CD4-positive, alpha-beta T cell (primary cell): Measurements from ENCODE around the gene ALK. TPM values are rescaled to one million over a fixed set of nuclear protein-coding genes. Genes with fewer than 3 reads are reported as not detected.

ENCODE experiments used
- ATAC-seq: fragments of 200-7000 bp; cut with Tn5 transposase; one replicate; pipeline ENCODE4 v1.10.0; 2022; ENCODE audit warnings: mild to moderate bottlenecking; ENCODE audit not compliant: poor library complexity
- CTCF ChIA-PET: fragments of 350-600 bp; sonication (Branson Sonifier 250); formaldehyde crosslinking; loops from one replicate; lab custom pipeline; 2021; ENCODE audit warnings: antibody characterized with exemption, inconsistent platforms; lab: Charles Lee
- POLR2A ChIA-PET: fragments of 350-600 bp; sonication (Branson Sonifier 250); formaldehyde crosslinking; loops from one replicate; lab custom pipeline; 2021; ENCODE audit warnings: antibody characterized with exemption, inconsistent platforms; lab: Charles Lee
- DNase-seq, 14 experiments: peaks; one replicate each; pipeline ENCODE4 v3.0.0-alpha.2; 2013 to 2020; ENCODE audit warnings: mixed read lengths in 2 of 14
- H3K27ac ChIP-seq, 2 donors: one replicate each; pipeline versions ENCODE4 v1.5.1 to v1.7.0; 2013; ENCODE audit warnings: low read length in 2 of 2, low read depth in 1 of 2, mild to moderate bottlenecking in 1 of 2
- H3K27me3 ChIP-seq, 2 experiments: 1 replicate in 1 of 2; 2 replicates in 1 of 2; pipeline versions ENCODE4 v1.6.1 to v1.7.0; 2013; ENCODE audit warnings: low read length in 2 of 2, control low read depth in 1 of 2, mild to moderate bottlenecking in 1 of 2, moderate library complexity in 1 of 2; ENCODE audit not compliant: insufficient read depth in 2 of 2, control insufficient read depth in 1 of 2
- H3K36me3 ChIP-seq: one replicate; pipeline ENCODE4 v1.6.1; 2013; ENCODE audit warnings: low read length, control low read depth; ENCODE audit not compliant: insufficient read depth
- H3K4me1 ChIP-seq: one replicate; pipeline ENCODE4 v1.6.1; 2013; ENCODE audit warnings: low read length, control low read depth; ENCODE audit not compliant: insufficient read depth
- H3K4me3 ChIP-seq: one replicate; pipeline ENCODE4 v1.5.1; 2013; ENCODE audit warnings: mild to moderate bottlenecking, low read length, moderate library complexity
- H3K9me3 ChIP-seq, 2 experiments: 1 replicate in 1 of 2; 2 replicates in 1 of 2; pipeline versions ENCODE4 v1.6.1 to v1.7.0; 2013; ENCODE audit warnings: low read length in 2 of 2, mild to moderate bottlenecking in 2 of 2, control low read depth in 1 of 2, moderate library complexity in 1 of 2; ENCODE audit not compliant: control insufficient read depth in 1 of 2, insufficient read depth in 1 of 2
- H3K27ac Mint-ChIP-seq: one replicate; pipeline ENCODE4 v1.8.0; 2020; ENCODE audit warnings: mixed read lengths
- H3K27me3 Mint-ChIP-seq: one replicate; pipeline ENCODE4 v1.8.0; 2021; ENCODE audit warnings: mixed read lengths
- H3K36me3 Mint-ChIP-seq: one replicate; pipeline ENCODE4 v1.8.0; 2021; ENCODE audit warnings: low read depth, mixed read lengths
- H3K4me1 Mint-ChIP-seq: one replicate; pipeline ENCODE4 v1.8.0; 2021; ENCODE audit warnings: low read depth, mixed read lengths
- H3K4me3 Mint-ChIP-seq: one replicate; pipeline ENCODE4 v1.8.0; 2020; ENCODE audit warnings: mild to moderate bottlenecking, mixed read lengths
- H3K9me3 Mint-ChIP-seq: one replicate; pipeline ENCODE4 v1.8.0; 2020; ENCODE audit warnings: mixed read lengths
- intact Hi-C, 2 experiments: fragments of 100-400 bp; cut with DNase I in 1 of 2; cut with micrococcal nuclease in 1 of 2; formaldehyde crosslinking; loops; one replicate each; pipeline versions ENCODE4 v1.15.1 to v1.9.0; 2023 to 2025; cut with DNase I, micrococcal nuclease
- total RNA-seq, 174 experiments: library from RNA in 2 of 174; stranded (reverse) in 2 of 174; gene quantifications; one replicate each; pipeline ENCODE4 v1.2.3 and lab custom pipeline; 2021 to 2026
- TF ChIP-seq, protein P1 (sequence below): fragments of 200-600 bp; IDR thresholded peaks from one replicate; pipeline ENCODE4 v1.8.0; 2022; ENCODE audit warnings: antibody characterized with exemption, mild to moderate bottlenecking

Gene ALK
- total RNA-seq, 2 experiments from 2014 or later: not detected

DNA sequence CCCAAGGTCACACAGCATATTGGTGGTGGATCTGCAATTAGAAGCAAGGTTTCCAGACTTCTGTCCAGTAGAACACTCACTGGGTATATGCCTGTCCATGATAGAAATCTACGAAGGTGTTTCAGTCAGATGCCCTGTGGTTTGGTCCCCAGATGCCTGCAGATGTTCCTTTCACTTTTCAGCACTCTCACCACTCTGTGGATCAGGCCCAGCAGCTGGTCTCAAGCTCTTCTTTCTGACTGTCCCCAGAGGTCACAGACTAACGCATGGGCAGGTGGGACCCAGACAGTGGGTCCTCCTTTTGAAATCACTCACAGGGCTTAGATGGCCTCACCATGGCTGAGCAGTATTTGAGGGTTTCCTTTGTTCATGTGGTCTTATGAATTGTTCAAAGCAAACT is 376.5 kb downstream of the ALK start:
- Histone ChIP-seq H3K4me1 (no peaks in the 10 kb centered on the region), H3K36me3 (no peaks in the 10 kb centered on the region), H3K9me3 (no peaks in the 10 kb centered on the region), H3K27me3 (peaks cover 0 to 22% of the 10 kb centered on the region in 2 experiments), H3K4me3 (no peak overlapping the region), H3K27ac (no peak overlapping the region)
- TF ChIP-seq, protein P1, sequence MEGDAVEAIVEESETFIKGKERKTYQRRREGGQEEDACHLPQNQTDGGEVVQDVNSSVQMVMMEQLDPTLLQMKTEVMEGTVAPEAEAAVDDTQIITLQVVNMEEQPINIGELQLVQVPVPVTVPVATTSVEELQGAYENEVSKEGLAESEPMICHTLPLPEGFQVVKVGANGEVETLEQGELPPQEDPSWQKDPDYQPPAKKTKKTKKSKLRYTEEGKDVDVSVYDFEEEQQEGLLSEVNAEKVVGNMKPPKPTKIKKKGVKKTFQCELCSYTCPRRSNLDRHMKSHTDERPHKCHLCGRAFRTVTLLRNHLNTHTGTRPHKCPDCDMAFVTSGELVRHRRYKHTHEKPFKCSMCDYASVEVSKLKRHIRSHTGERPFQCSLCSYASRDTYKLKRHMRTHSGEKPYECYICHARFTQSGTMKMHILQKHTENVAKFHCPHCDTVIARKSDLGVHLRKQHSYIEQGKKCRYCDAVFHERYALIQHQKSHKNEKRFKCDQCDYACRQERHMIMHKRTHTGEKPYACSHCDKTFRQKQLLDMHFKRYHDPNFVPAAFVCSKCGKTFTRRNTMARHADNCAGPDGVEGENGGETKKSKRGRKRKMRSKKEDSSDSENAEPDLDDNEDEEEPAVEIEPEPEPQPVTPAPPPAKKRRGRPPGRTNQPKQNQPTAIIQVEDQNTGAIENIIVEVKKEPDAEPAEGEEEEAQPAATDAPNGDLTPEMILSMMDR: no peak
- H3K4me3 Mint-ChIP-seq: no peak overlapping the region
- ATAC-seq (no peak), DNase-seq (no peak)
- H3K36me3 Mint-ChIP-seq: no peaks in the 10 kb centered on the region
- no peaks in the 10 kb centered on the region for H3K4me1 Mint-ChIP-seq
- intact Hi-C loops: no loop called here
- ChIA-PET POLR2A (no interaction called here), CTCF (no interaction called here)
- no peak overlapping the region for H3K27ac Mint-ChIP-seq
- H3K9me3 Mint-ChIP-seq: no peaks in the 10 kb centered on the region
- H3K27me3 Mint-ChIP-seq: peaks cover 36% of the 10 kb centered on the region

DNA sequence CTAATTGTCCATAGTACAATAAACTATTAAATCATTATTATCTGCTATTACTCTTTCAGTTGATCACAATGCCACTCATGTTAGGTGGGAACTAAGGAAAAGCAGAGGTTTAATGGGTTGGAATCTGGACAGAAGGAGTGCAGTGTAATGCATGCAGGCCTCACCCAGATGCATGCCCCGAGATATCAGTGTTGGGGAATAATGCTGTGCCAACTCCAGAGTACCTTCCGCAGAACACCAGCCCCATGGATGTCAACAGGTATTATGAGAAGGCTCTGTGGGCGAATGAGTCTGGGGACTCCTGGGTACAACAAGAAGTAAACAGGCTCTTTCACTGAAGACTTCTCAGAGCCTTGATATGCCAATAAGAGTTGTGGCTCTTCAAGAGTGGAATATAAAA is 377.4 kb downstream of the ALK start:
- Histone ChIP-seq H3K9me3 (no peaks in the 10 kb centered on the region), H3K4me1 (no peaks in the 10 kb centered on the region), H3K4me3 (no peak overlapping the region), H3K27me3 (peaks cover 0 to 22% of the 10 kb centered on the region in 2 experiments), H3K27ac (no peak overlapping the region), H3K36me3 (no peaks in the 10 kb centered on the region)
- H3K27me3 Mint-ChIP-seq: peaks cover 42% of the 10 kb centered on the region
- H3K36me3 Mint-ChIP-seq: no peaks in the 10 kb centered on the region
- no peaks in the 10 kb centered on the region for H3K9me3 Mint-ChIP-seq
- H3K27ac Mint-ChIP-seq: no peak overlapping the region
- H3K4me3 Mint-ChIP-seq: no peak overlapping the region
- CTCF ChIA-PET: no interaction called here
- no peak for ATAC-seq
- POLR2A ChIA-PET: no interaction called here
- H3K4me1 Mint-ChIP-seq: no peaks in the 10 kb centered on the region
- TF ChIP-seq, protein P1: no peak
- intact Hi-C loops: no loop called here
- DNase-seq: no peak

DNA sequence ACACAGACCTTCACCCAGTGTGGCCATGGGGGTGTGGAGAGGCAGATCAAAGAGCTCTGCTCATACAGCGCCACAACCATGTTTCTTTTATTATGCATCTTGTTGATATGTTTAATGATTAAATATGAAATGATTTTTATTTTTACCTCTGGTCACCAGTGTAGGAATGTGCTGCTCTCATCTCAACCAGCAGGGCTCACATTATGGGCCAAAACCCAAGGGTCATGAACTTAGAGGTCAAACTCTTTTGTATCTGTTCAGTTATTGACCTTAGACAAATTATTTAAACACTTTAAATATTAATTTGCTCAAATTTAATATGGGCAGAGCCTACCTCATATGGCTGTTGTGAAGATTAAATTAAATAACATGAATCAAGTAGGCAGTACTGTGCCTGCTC is 386.2 kb downstream of the ALK start:
- ATAC-seq: no peak
- intact Hi-C loops: no loop called here

More for the DNA sequence above, 386.2 kb downstream of the ALK start:
- ChIA-PET POLR2A (no interaction called here), CTCF (no interaction called here)
- Mint-ChIP-seq H3K4me3 (no peak overlapping the region), H3K27me3 (peaks cover 35% of the 10 kb centered on the region), H3K27ac (no peak overlapping the region), H3K36me3 (no peaks in the 10 kb centered on the region), H3K9me3 (no peaks in the 10 kb centered on the region), H3K4me1 (no peaks in the 10 kb centered on the region)
- H3K4me3 ChIP-seq: no peak overlapping the region
- H3K4me1 ChIP-seq: no peaks in the 10 kb centered on the region
- no peaks in the 10 kb centered on the region for H3K36me3 ChIP-seq
- peaks cover 0 to 13% of the 10 kb centered on the region in 2 experiments for H3K27me3 ChIP-seq
- peaks cover 0 to 8% of the 10 kb centered on the region in 2 experiments for H3K9me3 ChIP-seq
- no peak overlapping the region for H3K27ac ChIP-seq
- no peak for DNase-seq
- TF ChIP-seq, protein P1: no peak
